Stimulated activated naive CD4-positive, alpha-beta T cell treated with Interleukin-2 at 50 U/mL for 16 hours (primary cell): ENCODE measurements around the gene GBP5.
"Not testable (repeated sequence)": the region's sequence is repeated elsewhere in the genome, so short reads cannot be mapped to it uniquely, and the experiment has no call there.

ENCODE experiments used
- DNase-seq: peaks from one replicate; lab custom pipeline; 2025; lab: John Stamatoyannopoulos, UW

Gene GBP5

GRCh38 chr1:89272269-89273041, at the start of gene GBP5:
Gene GBP5, minus strand, starts transcription at chr1:89272860. Its CDS starts 3,305 bp downstream, at chr1:89269555.
- peak; percentile 70 for DNase-seq

DNA sequence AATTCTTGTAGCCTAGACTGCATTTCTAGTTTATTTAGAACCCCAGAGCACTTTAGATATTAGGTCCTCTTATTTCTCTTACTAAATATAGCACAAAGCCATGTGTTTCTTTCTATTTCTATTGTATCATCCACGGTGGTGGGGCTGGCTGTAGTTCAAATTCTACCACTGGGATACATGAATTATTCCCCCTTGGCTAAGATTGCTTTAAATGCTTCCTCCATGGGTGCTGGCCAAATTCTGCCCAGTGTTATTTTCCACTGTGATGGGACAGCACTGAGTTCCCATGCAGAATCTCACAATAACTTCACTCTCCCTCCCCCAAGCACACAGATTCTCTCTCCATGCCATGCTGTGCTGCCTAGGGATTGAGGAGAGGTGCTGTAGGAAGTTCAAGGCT, 49.7 kb upstream of the GBP5 start:
- DNase-seq: no peak

- no peak for DNase-seq
Measured at GRCh38 chr1:89312572-89312971, 39.9 kb upstream of the GBP5 start.

GRCh38 chr1:89311757-89312156, 39.1 kb upstream of the GBP5 start:
- DNase-seq: no peak

DNA sequence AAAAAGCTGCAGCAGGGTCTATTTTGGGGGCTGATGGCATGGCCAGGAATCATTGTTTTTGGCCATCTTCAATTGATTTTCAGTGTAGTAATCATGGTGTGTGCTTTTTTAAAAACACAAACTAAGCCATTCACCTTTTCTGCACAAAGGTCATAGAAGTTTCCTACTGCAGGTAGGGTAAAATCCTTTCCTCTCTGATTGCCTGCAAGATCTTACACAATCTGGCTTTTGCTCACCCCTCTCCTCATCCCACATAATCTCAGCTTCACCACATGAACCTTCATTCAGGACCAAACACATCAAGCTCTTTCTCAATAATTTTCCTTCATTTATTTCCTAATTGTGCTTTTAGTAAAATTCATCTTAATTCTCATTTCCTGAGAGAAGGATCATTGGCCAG, 38.3 kb upstream of the GBP5 start:
- DNase-seq: no peak

GRCh38 chr1:89310505-89310904, 37.8 kb upstream of the GBP5 start:
- no peak for DNase-seq

GRCh38 chr1:89309828-89310227, 37.2 kb upstream of the GBP5 start:
- no peak for DNase-seq

GRCh38 chr1:89306273-89306672, 33.6 kb upstream of the GBP5 start:
- DNase-seq: no peak

- no peak for DNase-seq
Measured at GRCh38 chr1:89305493-89305892, 32.8 kb upstream of the GBP5 start.

- no peak for DNase-seq
Measured at GRCh38 chr1:89304572-89305230, 32.0 kb upstream of the GBP5 start.

DNA sequence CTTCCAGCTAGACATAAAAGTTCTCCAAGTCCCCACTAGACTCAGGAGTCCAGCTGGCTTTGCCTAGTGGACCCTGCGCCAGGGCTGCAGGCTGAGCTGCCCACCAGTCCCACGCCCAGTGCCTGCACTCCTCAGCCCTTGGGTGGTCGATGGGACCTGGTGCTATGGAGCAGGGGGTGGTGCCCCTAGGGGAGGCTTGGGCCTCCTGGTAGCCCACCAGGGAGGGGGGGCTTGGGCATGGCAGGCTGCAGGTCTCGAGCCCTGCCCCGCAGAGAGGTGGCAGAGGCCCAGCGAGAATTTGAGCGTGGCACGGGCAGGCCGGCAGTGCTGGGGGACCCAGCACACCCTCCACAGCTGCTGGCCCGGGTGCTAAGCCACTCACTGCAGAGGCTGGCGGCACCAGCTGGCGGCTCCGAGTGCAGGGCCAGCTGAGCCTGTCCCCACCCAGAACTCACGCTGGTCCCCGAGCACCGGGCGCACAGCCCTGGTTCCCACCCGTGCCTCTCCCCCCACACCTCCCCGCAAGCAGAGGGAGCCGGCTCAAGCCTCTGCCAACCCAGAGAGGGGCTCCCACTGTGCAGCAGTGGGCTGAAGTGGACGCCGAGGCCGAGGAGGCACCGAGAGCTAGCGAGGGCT, 30.2 kb upstream of the GBP5 start:
- DNase-seq: no peak

DNA sequence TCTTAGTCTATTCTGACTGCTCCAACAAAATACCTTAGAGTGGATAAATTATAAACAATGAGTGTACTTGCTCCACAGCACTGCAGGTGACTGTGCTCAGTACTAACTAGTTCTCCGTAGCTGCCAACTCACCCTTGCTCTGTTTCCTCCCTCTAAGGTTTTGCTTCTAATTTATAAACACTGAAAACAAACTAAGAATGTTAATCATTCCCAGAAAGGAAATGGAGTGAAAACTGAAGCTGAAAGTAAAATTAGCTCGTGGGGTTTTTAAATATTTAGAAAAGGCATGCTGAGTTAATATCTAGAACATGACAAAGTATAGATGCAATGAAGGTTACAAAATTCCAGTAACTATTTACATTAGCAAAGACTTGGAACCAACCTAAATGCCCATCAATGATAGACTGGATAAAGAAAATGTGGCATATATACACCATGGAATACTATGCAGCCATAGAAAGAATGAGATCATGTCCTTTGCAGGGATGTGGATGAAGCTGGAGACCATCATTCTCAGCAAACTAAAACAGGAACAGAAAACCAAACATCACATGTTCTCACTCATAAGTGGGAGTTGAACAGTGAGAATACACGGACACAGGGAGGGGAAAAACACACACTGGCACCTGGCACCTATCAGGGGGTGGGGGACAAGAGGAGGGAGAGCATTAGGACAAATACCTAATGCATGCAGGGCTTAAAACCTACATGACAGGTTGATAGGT, 27.2 kb upstream of the GBP5 start:
- peak; percentile 47 for DNase-seq

DNA sequence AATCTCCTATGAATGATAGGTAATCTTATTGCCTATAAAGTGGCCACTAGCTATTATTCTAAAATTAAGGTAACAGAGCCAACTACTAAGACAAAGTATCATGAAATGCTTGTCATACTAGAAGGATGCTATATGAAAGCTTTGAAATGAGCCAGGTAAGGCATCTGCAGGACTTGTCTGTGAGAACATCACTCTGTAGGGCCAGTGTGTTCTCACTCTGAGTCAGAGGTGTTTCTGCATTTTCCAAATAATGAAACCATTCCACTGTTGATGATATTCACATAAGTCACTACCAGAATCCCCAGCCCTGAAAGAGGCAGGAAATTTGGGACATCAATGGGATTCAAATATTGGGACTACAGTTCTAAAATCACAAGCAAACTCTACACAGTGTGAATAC, 25.8 kb upstream of the GBP5 start:
- DNase-seq: no peak

GRCh38 chr1:89295187-89295586, 22.5 kb upstream of the GBP5 start:
- no peak for DNase-seq

DNA sequence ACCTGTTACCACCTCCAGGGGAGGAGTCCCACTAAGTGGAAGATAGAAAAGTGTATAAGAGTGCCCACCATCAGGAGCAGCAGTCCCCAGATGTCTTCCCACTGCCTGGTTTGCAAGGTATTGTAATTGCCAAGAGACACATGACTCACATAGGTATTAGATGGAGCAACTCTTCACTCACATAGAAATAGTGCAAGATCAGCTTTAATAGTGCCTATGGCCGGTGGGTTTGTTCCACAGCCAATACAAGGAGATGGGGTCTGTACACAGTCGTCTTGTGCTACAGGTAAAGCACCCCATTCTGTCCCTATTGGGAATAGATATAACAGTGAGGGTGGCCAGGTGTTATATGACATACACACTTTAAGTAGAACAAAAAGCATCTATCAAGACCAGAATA, 18.6 kb upstream of the GBP5 start:
- no peak for DNase-seq

DNA sequence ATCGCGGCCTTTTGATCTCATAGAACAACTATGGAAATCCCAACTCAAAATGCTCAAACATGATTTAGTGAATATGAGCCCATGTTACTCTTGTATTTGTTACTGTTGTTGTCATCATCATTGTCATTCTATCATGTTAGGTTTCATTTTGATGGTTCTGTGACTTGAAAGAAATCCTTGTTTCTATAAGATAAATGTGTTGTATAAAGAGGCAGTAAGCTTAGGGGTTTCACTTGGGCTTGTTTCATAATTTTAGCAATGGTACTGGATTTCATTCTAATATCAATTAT, 15.3 kb upstream of the GBP5 start:
- no peak for DNase-seq

GRCh38 chr1:89287181-89288050, 14.8 kb upstream of the GBP5 start:
- no peak for DNase-seq

DNA sequence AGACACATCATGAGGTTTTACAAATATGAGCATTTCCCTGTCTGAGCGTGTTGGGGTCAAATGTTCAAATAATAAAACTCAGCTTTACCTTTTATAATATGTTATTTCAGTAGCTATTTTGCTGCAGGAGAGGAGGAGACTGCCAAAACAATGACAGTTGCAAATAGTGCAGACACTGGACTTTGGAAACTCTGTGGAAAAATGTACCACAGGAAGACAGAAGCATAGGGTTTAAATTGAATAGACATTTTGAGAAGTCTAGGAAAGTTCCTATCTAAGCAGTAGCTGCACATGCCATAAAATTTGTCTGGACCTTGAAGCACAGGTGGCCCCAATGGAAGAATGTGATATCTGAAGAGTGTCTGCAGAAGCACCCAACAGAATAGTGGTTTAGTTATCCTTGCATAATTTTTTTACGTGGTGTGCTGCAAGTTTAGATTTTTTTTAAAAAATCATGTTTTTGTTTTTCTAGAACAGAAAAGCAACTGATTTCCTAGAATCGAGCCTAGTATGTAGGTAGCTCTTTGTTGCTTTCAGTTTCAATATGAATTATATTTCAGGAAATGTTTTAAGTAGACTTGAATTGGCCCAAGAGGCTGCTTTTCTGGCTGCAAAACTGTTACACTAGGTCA, 14.0 kb upstream of the GBP5 start:
- no peak for DNase-seq

- no peak for DNase-seq
Measured at GRCh38 chr1:89285745-89286380, 13.2 kb upstream of the GBP5 start.

DNA sequence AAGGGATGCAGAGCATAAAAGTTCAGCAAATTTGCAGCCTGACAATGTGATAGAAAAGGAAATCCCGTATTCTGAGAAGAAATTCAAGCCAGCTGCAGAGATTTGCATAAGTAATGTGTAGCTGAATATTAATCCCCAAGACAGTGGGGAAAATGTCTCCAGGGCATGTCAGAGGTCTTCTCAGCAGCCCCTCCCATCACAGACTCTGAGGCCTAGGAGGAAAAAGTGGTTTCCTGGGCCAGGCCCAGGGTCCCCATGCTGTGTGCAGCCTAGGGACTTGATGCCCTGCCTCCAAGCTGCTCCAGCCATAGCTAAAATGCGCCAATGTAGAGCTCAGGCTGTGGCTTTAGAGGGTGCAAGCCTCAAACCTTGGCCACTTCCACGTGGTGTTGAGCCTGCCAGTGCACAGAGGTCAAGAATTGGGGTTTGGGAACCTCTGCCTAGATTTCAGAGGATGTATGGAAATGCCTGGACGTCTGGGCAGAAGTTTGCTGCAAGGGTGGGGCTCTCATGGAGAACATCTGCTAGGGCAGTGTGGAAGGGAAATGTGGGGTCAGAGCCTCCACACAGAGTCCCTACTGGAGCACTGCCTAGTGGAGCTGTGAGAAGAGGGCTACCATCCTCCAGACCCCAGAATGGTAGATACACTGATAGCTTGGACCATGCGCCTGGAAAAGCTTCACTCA, 11.6 kb upstream of the GBP5 start:
- not testable (repeated sequence) for DNase-seq
